AG04450 (cell line): ENCODE measurements around the gene PGA3. TPM values are rescaled to one million over a fixed set of nuclear protein-coding genes. Genes with fewer than 3 reads are reported as not detected.
A peak's percentile ranks its signal among the peaks of the same experiment; 100 is the strongest.

ENCODE experiments used
- CTCF ChIA-PET: fragments of 300-600, 350-600 bp; formaldehyde crosslinking; extraction: SDS; loops from one replicate; lab custom pipeline; 2022; ENCODE audit warnings: antibody characterized with exemption, inconsistent platforms; lab: Charles Lee
- POLR2A ChIA-PET: fragments of 350-600 bp; formaldehyde crosslinking; extraction: SDS; loops from one replicate; lab custom pipeline; 2021; ENCODE audit warnings: antibody characterized with exemption, inconsistent platforms; lab: Yijun Ruan, JAX
- DNase-seq: peaks from one replicate; pipeline ENCODE4 v3.0.0-alpha.2; 2011; ENCODE audit warnings: low read depth, low spot score
- H3K27ac ChIP-seq: one replicate; pipeline ENCODE4 v1.5.1; 2012; ENCODE audit warnings: low read depth, low read length, control low read depth
- H3K27me3 ChIP-seq: one replicate; pipeline ENCODE4 v1.6.0; 2012; ENCODE audit warnings: low read length; ENCODE audit not compliant: control insufficient read depth, insufficient read depth
- H3K4me3 ChIP-seq: 2 replicates; pipeline ENCODE4 v1.5.1; 2011; ENCODE audit warnings: mild to moderate bottlenecking, low read depth, low read length, control low read depth
- H3K9me3 ChIP-seq: 2 replicates; pipeline ENCODE4 v1.5.1; 2012; ENCODE audit warnings: low read length; ENCODE audit not compliant: control insufficient read depth, insufficient read depth
- CTCF ChIP-seq: IDR thresholded peaks from 2 replicates; pipeline ENCODE4 v1.5.1; 2011; ENCODE audit warnings: low read depth, low read length, control low read depth, inconsistent platforms
- polyA plus RNA-seq: library from polyadenylated mRNA; depleted of rRNA; stranded (reverse); fragments of >200 nt; gene quantifications from 2 replicates; pipeline ENCODE4 v1.2.3, GENCODE V29; 2011

The PGA3 gene
- polyA plus RNA-seq, 1 experiment: 1.8 TPM

GRCh38 chr11:61172888-61173287, 30.4 kb upstream of the PGA3 start:
- H3K27me3 ChIP-seq: peaks cover 53% of the 10 kb centered on the region

GRCh38 chr11:61173456-61173855, 29.9 kb upstream of the PGA3 start:
- H3K9me3 ChIP-seq: no peaks in the 10 kb centered on the region; the same call in 1 of the 2 replicates
- H3K27me3 ChIP-seq: peaks cover 53% of the 10 kb centered on the region
- ChIA-PET POLR2A (no interaction called here), CTCF (interaction anchor here (0.9 to 1.2 kb wide), 6 partner anchors 14 to 342 kb away, joined by 3 to 5 read pairs (median 4); no protein-coding TSS in a partner anchor)
- H3K27ac ChIP-seq: no peak overlapping the region
- TF ChIP-seq CTCF: peak; percentile 38
- no peak for DNase-seq
- H3K4me3 ChIP-seq: no peak overlapping the region

More at GRCh38 chr11:61172888-61173287, 30.4 kb upstream of the PGA3 start:
- H3K9me3 ChIP-seq: no peaks in the 10 kb centered on the region; the same call in 1 of the 2 replicates
- ChIA-PET POLR2A (no interaction called here), CTCF (interaction anchor here (1.4 kb wide), 1 partner anchor 203 kb away, joined by 5 read pairs; no protein-coding TSS in a partner anchor)
- H3K4me3 ChIP-seq: no peak overlapping the region
- no peak overlapping the region for H3K27ac ChIP-seq
- TF ChIP-seq CTCF: no peak
- no peak for DNase-seq

- H3K27me3 ChIP-seq: peaks cover 55% of the 10 kb centered on the region
- no peak for DNase-seq
- CTCF ChIA-PET: interaction anchor here (0.9 to 1.2 kb wide), 6 partner anchors 13 to 343 kb away, joined by 3 to 5 read pairs (median 4); no protein-coding TSS in a partner anchor
- H3K9me3 ChIP-seq: no peaks in the 10 kb centered on the region; the same call in 1 of the 2 replicates
- H3K27ac ChIP-seq: no peak overlapping the region
- no peak for TF ChIP-seq CTCF
- POLR2A ChIA-PET: no interaction called here
- no peak overlapping the region for H3K4me3 ChIP-seq
Measured at GRCh38 chr11:61174273-61174672, 29.0 kb upstream of the PGA3 start.

- POLR2A ChIA-PET: no interaction called here
Measured at GRCh38 chr11:61174949-61175348, 28.4 kb upstream of the PGA3 start.

More at GRCh38 chr11:61174949-61175348, 28.4 kb upstream of the PGA3 start:
- Histone ChIP-seq H3K27me3 (peaks cover 50% of the 10 kb centered on the region), H3K27ac (no peak overlapping the region), H3K9me3 (no peaks in the 10 kb centered on the region; the same call in 1 of the 2 replicates), H3K4me3 (no peak overlapping the region)
- no peak for TF ChIP-seq CTCF
- CTCF ChIA-PET: interaction anchor here (0.9 kb wide), 1 partner anchor 13 kb away, joined by 3 read pairs; no protein-coding TSS in a partner anchor
- DNase-seq: no peak
